ENCODE results near the gene MRPL20.
"Not testable (repeated sequence)": the region's sequence is repeated elsewhere in the genome, so short reads cannot be mapped to it uniquely, and the experiment has no call there.

DNA sequence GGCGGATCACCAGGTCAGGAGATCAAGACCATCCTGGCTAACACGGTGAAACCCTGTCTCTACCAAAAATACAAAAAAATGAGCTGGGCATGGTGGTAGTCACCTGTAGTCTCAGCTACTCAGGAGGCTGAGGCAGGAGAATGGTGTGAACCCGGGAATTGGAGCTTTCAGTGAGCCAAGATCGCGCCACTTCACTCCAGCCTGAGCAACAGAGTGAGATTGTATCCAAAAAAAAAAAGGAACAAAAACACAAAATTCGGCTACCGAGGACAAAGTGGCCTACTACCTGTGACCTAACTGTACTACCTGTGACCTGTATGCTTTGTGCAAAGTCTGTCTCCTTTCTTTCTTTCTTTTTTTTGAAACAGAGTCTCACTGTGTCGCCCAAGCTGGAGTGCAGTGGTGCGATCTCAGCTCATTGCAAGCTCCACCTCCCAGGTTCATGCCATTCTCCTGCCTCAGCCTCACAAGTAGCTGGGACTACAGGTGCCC lies 4.1 kb downstream of the MRPL20 start:
- TF ChIP-seq, protein P1, sequence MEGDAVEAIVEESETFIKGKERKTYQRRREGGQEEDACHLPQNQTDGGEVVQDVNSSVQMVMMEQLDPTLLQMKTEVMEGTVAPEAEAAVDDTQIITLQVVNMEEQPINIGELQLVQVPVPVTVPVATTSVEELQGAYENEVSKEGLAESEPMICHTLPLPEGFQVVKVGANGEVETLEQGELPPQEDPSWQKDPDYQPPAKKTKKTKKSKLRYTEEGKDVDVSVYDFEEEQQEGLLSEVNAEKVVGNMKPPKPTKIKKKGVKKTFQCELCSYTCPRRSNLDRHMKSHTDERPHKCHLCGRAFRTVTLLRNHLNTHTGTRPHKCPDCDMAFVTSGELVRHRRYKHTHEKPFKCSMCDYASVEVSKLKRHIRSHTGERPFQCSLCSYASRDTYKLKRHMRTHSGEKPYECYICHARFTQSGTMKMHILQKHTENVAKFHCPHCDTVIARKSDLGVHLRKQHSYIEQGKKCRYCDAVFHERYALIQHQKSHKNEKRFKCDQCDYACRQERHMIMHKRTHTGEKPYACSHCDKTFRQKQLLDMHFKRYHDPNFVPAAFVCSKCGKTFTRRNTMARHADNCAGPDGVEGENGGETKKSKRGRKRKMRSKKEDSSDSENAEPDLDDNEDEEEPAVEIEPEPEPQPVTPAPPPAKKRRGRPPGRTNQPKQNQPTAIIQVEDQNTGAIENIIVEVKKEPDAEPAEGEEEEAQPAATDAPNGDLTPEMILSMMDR (optimal IDR thresholded peaks at IDR 0.05 in 1 of 3, IDR thresholded peaks at IDR 0.05 in 1 of 3, conservative IDR thresholded peaks at IDR 0.05 in 1 of 3; ENCODE audit: extremely low read depth in 1 of 3, insufficient read depth in 2 of 3, low read length in 3 of 3) = not testable (repeated sequence)
- TF ChIP-seq EZH2 (IDR thresholded peaks at IDR 0.05; ENCODE audit: low read length) = not testable (repeated sequence)

All from keratinocyte (primary cell).